ENCODE measurements around the gene IPPK.

Gene IPPK

GRCh38 chr9:92658611-92659010, 11.3 kb downstream of the IPPK start:
- Histone ChIP-seq H3K9me3 (ENCODE audit: control insufficient read depth in 2 of 2, low read length in 2 of 2) (no peaks in the 10 kb centered on the region), H3K27me3 (ENCODE audit: control insufficient read depth in 2 of 2, insufficient read depth in 2 of 2, low read length in 2 of 2) (no peaks in the 10 kb centered on the region), H3K4me3 (ENCODE audit: low read length in 2 of 2) (no peak overlapping the region), H3K27ac (ENCODE audit: low read depth in 2 of 2, low read length in 2 of 2) (no peak overlapping the region), H3K4me1 (ENCODE audit: control insufficient read depth in 2 of 2, insufficient read depth in 2 of 2, low read length in 2 of 2) (peaks cover 3 to 7% of the 10 kb centered on the region in 2 donors), H3K36me3 (ENCODE audit: control insufficient read depth in 2 of 2, insufficient read depth in 2 of 2, low read length in 2 of 2) (peaks cover 16 to 17% of the 10 kb centered on the region in 2 donors), H3K9ac (ENCODE audit: low read depth in 1 of 2, low read length in 2 of 2) (no peak overlapping the region)

GRCh38 chr9:92658176-92658575, 11.8 kb downstream of the IPPK start:
- Histone ChIP-seq H3K9me3 (ENCODE audit: control insufficient read depth in 2 of 2, low read length in 2 of 2) (no peaks in the 10 kb centered on the region), H3K27me3 (ENCODE audit: control insufficient read depth in 2 of 2, insufficient read depth in 2 of 2, low read length in 2 of 2) (no peaks in the 10 kb centered on the region), H3K4me1 (ENCODE audit: control insufficient read depth in 2 of 2, insufficient read depth in 2 of 2, low read length in 2 of 2) (peaks cover 3 to 7% of the 10 kb centered on the region in 2 donors), H3K4me3 (ENCODE audit: low read length in 2 of 2) (no peak overlapping the region), H3K36me3 (ENCODE audit: control insufficient read depth in 2 of 2, insufficient read depth in 2 of 2, low read length in 2 of 2) (peaks cover 16 to 18% of the 10 kb centered on the region in 2 donors), H3K27ac (ENCODE audit: low read depth in 2 of 2, low read length in 2 of 2) (no peak overlapping the region), H3K9ac (ENCODE audit: low read depth in 1 of 2, low read length in 2 of 2) (no peak overlapping the region)

GRCh38 chr9:92657296-92658094, 12.4 kb downstream of the IPPK start:
- H3K27me3 ChIP-seq (ENCODE audit: control insufficient read depth in 2 of 2, insufficient read depth in 2 of 2, low read length in 2 of 2), result no peaks in the 10 kb centered on the region
- no peak overlapping the region for H3K27ac ChIP-seq (ENCODE audit: low read depth in 2 of 2, low read length in 2 of 2)
- no peak overlapping the region for H3K9ac ChIP-seq (ENCODE audit: low read depth in 1 of 2, low read length in 2 of 2)
- H3K4me1 ChIP-seq (ENCODE audit: control insufficient read depth in 2 of 2, insufficient read depth in 2 of 2, low read length in 2 of 2), result peaks cover 3 to 7% of the 10 kb centered on the region in 2 donors
- peaks cover 16 to 23% of the 10 kb centered on the region in 2 donors for H3K36me3 ChIP-seq (ENCODE audit: control insufficient read depth in 2 of 2, insufficient read depth in 2 of 2, low read length in 2 of 2)
- no peak overlapping the region for H3K4me3 ChIP-seq (ENCODE audit: low read length in 2 of 2)
- H3K9me3 ChIP-seq (ENCODE audit: control insufficient read depth in 2 of 2, low read length in 2 of 2), result no peaks in the 10 kb centered on the region

DNA sequence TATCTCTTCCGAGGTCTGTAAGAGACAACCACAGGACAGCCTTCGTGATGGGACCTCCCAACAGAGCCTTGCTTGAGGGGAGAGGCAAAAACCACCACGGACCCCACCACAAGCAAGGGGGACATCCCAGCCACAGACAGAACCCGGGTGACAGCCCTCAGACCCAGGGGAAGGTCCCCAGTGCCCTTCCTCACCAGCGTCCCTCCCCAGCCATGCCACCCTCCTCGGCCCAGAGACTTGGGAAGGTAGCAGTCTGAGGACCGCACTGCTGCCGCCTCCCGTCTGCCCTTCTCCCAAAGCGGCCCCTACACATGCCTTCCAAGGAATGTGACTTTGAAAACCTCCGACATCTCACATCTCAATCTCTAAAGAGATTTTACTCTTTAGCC, 13.4 kb downstream of the IPPK start:
- H3K4me3 ChIP-seq (ENCODE audit: low read length in 2 of 2), result no peak overlapping the region
- H3K36me3 ChIP-seq (ENCODE audit: control insufficient read depth in 2 of 2, insufficient read depth in 2 of 2, low read length in 2 of 2), result peaks cover 19 to 23% of the 10 kb centered on the region in 2 donors
- H3K27ac ChIP-seq (ENCODE audit: low read depth in 2 of 2, low read length in 2 of 2), result no peak overlapping the region
- H3K27me3 ChIP-seq (ENCODE audit: control insufficient read depth in 2 of 2, insufficient read depth in 2 of 2, low read length in 2 of 2), result no peaks in the 10 kb centered on the region
- no peaks in the 10 kb centered on the region for H3K9me3 ChIP-seq (ENCODE audit: control insufficient read depth in 2 of 2, low read length in 2 of 2)
- peaks cover 3 to 7% of the 10 kb centered on the region in 2 donors for H3K4me1 ChIP-seq (ENCODE audit: control insufficient read depth in 2 of 2, insufficient read depth in 2 of 2, low read length in 2 of 2)
- no peak overlapping the region for H3K9ac ChIP-seq (ENCODE audit: low read depth in 1 of 2, low read length in 2 of 2)

GRCh38 chr9:92655896-92656536, 13.9 kb downstream of the IPPK start:
- no peak overlapping the region for H3K9ac ChIP-seq (ENCODE audit: low read depth in 1 of 2, low read length in 2 of 2)
- H3K27ac ChIP-seq (ENCODE audit: low read depth in 2 of 2, low read length in 2 of 2), result no peak overlapping the region
- peaks cover 3 to 7% of the 10 kb centered on the region in 2 donors for H3K4me1 ChIP-seq (ENCODE audit: control insufficient read depth in 2 of 2, insufficient read depth in 2 of 2, low read length in 2 of 2)
- no peak overlapping the region for H3K4me3 ChIP-seq (ENCODE audit: low read length in 2 of 2)
- peaks cover 24 to 26% of the 10 kb centered on the region in 2 donors for H3K36me3 ChIP-seq (ENCODE audit: control insufficient read depth in 2 of 2, insufficient read depth in 2 of 2, low read length in 2 of 2)
- H3K27me3 ChIP-seq (ENCODE audit: control insufficient read depth in 2 of 2, insufficient read depth in 2 of 2, low read length in 2 of 2), result no peaks in the 10 kb centered on the region
- H3K9me3 ChIP-seq (ENCODE audit: control insufficient read depth in 2 of 2, low read length in 2 of 2), result no peaks in the 10 kb centered on the region

GRCh38 chr9:92655366-92655765, 14.6 kb downstream of the IPPK start:
- Histone ChIP-seq H3K9ac (ENCODE audit: low read depth in 1 of 2, low read length in 2 of 2) (no peak overlapping the region), H3K27ac (ENCODE audit: low read depth in 2 of 2, low read length in 2 of 2) (no peak overlapping the region), H3K36me3 (ENCODE audit: control insufficient read depth in 2 of 2, insufficient read depth in 2 of 2, low read length in 2 of 2) (peaks cover 26 to 28% of the 10 kb centered on the region in 2 donors), H3K4me3 (ENCODE audit: low read length in 2 of 2) (no peak overlapping the region), H3K9me3 (ENCODE audit: control insufficient read depth in 2 of 2, low read length in 2 of 2) (no peaks in the 10 kb centered on the region), H3K27me3 (ENCODE audit: control insufficient read depth in 2 of 2, insufficient read depth in 2 of 2, low read length in 2 of 2) (no peaks in the 10 kb centered on the region), H3K4me1 (ENCODE audit: control insufficient read depth in 2 of 2, insufficient read depth in 2 of 2, low read length in 2 of 2) (peaks cover 3 to 7% of the 10 kb centered on the region in 2 donors)

DNA sequence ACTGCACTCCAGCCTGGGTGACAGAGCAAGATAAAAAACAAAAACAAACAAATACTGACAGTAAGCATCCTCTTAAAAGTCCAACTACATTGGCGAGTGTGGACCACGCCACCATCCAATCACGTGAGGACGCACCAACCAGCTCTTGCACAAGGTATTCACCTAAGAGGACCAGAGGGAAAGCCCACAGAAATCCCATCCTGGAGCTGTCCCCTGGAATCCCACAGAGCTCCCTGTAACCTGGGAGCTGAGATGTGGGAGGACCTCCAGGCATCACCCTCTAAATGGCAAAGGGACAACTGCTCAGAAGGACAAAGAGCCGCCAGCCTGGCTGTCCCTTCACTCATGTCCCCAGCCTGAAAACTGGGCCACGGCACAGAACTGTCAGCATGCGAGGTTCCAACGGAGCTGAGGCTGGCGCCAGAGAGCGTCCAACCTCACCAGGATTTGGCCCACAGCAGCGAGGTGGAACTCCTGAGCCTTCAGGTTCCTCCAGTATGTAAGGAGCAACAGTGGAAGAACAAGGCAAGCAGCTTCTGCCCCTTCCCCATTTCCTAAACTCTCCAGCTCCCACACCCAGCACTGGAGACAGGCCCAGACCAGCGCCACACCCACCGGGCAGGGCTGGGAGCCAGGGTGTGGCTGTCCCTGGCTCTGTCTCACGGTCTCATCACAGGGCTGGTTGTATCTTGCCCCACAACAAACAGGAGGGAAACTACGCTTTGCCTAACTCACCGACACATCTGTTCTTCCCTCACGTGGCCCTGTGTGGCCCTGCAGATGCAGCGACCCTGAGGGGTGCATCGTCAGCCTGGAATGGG, 15.2 kb downstream of the IPPK start:
- Histone ChIP-seq H3K27me3 (ENCODE audit: control insufficient read depth in 2 of 2, insufficient read depth in 2 of 2, low read length in 2 of 2) (no peaks in the 10 kb centered on the region), H3K4me3 (ENCODE audit: low read length in 2 of 2) (no peak overlapping the region), H3K9me3 (ENCODE audit: control insufficient read depth in 2 of 2, low read length in 2 of 2) (no peaks in the 10 kb centered on the region), H3K4me1 (ENCODE audit: control insufficient read depth in 2 of 2, insufficient read depth in 2 of 2, low read length in 2 of 2) (peaks cover 3 to 7% of the 10 kb centered on the region in 2 donors), H3K27ac (ENCODE audit: low read depth in 2 of 2, low read length in 2 of 2) (no peak overlapping the region), H3K9ac (ENCODE audit: low read depth in 1 of 2, low read length in 2 of 2) (no peak overlapping the region), H3K36me3 (ENCODE audit: control insufficient read depth in 2 of 2, insufficient read depth in 2 of 2, low read length in 2 of 2) (peaks cover 26 to 28% of the 10 kb centered on the region in 2 donors)

DNA sequence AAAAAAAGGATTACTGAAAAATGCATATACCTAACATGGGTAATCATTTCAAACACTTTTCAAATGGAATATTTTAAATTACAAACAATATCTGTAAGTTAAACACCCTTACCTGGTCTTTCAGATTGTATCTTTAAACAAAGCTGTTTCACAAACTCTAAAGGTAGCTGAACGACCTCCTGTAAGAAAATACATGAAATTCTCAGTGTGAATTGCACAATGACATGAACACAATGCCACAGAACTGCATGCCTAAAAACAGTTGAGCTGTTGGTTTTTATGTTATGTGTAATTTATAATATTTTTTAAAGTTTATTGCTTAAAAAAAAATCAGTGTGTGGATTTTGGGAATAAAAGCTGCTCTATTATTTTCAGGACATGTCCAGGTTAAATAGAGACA, 17.5 kb downstream of the IPPK start:
- Histone ChIP-seq H3K27me3 (ENCODE audit: control insufficient read depth in 2 of 2, insufficient read depth in 2 of 2, low read length in 2 of 2) (no peaks in the 10 kb centered on the region), H3K4me1 (ENCODE audit: control insufficient read depth in 2 of 2, insufficient read depth in 2 of 2, low read length in 2 of 2) (peaks cover 3 to 7% of the 10 kb centered on the region in 2 donors), H3K9ac (ENCODE audit: low read depth in 1 of 2, low read length in 2 of 2) (no peak overlapping the region), H3K9me3 (ENCODE audit: control insufficient read depth in 2 of 2, low read length in 2 of 2) (no peaks in the 10 kb centered on the region), H3K27ac (ENCODE audit: low read depth in 2 of 2, low read length in 2 of 2) (no peak overlapping the region), H3K36me3 (ENCODE audit: control insufficient read depth in 2 of 2, insufficient read depth in 2 of 2, low read length in 2 of 2) (peaks cover 39 to 40% of the 10 kb centered on the region in 2 donors), H3K4me3 (ENCODE audit: low read length in 2 of 2) (no peak overlapping the region)

DNA sequence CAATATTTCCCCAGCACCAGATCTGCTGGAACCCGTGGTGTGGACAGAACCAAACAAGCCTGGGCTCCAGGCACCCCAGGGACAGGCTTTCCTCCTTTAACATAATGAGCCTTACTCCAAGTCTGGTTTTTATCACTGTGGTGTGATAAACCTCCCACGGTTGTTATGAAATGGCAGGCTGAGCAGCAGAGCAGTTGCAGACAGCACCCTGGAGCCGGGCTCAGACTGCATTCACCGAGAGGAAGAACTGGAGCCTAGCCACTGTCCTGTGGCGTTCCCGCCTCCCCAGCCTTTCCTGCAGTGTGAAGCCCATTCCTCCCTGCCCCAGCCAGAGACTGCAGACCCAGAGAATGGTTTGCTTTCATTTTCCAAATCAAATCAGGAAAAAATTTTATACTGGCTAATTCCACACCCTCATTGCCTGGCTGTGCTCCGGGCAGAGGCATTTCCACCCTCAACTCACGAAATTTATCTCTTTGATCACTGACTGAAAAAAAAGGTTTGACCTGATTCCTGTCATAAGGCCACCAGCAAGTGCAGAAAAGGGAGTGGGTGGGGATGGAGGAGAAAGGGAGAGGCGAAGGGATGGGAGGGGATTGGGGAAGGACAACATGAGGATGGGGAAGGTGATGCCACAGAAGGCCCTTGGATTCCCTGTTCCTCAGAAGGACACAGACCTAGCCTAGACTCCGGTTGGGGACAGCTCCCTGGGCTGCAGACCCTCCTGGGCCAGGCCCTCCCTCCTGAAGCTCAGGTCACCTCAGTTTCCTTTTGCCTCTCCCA, 18.9 kb downstream of the IPPK start:
- Histone ChIP-seq H3K9ac (ENCODE audit: low read depth in 1 of 2, low read length in 2 of 2) (no peak overlapping the region), H3K4me3 (ENCODE audit: low read length in 2 of 2) (no peak overlapping the region), H3K27me3 (ENCODE audit: control insufficient read depth in 2 of 2, insufficient read depth in 2 of 2, low read length in 2 of 2) (no peaks in the 10 kb centered on the region), H3K36me3 (ENCODE audit: control insufficient read depth in 2 of 2, insufficient read depth in 2 of 2, low read length in 2 of 2) (peaks cover 40 to 46% of the 10 kb centered on the region in 2 donors), H3K27ac (ENCODE audit: low read depth in 2 of 2, low read length in 2 of 2) (no peak overlapping the region), H3K4me1 (ENCODE audit: control insufficient read depth in 2 of 2, insufficient read depth in 2 of 2, low read length in 2 of 2) (peaks cover 3 to 7% of the 10 kb centered on the region in 2 donors), H3K9me3 (ENCODE audit: control insufficient read depth in 2 of 2, low read length in 2 of 2) (no peaks in the 10 kb centered on the region)

All from mucosa of rectum (tissue), 2 donors.